GM12874 (cell line): ENCODE measurements around the gene ZBTB20.

Experiments
- TF ChIP-seq, protein P1 (sequence below): IDR thresholded peaks from 2 replicates; pipeline ENCODE4 v1.5.1; 2011; ENCODE audit warnings: low read depth, mild to moderate bottlenecking, control low read depth, low read length, moderate library complexity; ENCODE audit not compliant: insufficient read depth

Gene ZBTB20

DNA sequence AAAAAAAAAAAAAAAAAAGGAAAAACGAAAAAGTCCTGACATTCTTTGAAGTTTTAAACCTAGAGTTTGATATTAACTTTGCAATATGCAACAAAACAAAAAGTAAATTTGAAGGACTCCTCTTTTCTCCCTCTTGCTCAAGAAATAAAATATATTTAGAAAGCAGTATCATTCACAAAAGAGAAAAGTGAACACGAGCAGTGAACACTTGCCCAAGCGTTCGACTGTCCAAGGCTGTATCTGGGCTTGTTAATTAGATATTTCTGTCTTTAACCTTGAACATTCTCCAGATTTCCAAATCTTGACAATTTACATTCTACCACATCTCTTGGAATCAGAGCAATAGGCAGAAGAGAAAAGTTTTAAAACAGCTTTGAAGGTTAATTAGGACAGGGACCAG lies 495.5 kb downstream of the ZBTB20 start:
- TF ChIP-seq, protein P1, sequence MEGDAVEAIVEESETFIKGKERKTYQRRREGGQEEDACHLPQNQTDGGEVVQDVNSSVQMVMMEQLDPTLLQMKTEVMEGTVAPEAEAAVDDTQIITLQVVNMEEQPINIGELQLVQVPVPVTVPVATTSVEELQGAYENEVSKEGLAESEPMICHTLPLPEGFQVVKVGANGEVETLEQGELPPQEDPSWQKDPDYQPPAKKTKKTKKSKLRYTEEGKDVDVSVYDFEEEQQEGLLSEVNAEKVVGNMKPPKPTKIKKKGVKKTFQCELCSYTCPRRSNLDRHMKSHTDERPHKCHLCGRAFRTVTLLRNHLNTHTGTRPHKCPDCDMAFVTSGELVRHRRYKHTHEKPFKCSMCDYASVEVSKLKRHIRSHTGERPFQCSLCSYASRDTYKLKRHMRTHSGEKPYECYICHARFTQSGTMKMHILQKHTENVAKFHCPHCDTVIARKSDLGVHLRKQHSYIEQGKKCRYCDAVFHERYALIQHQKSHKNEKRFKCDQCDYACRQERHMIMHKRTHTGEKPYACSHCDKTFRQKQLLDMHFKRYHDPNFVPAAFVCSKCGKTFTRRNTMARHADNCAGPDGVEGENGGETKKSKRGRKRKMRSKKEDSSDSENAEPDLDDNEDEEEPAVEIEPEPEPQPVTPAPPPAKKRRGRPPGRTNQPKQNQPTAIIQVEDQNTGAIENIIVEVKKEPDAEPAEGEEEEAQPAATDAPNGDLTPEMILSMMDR: no peak

DNA sequence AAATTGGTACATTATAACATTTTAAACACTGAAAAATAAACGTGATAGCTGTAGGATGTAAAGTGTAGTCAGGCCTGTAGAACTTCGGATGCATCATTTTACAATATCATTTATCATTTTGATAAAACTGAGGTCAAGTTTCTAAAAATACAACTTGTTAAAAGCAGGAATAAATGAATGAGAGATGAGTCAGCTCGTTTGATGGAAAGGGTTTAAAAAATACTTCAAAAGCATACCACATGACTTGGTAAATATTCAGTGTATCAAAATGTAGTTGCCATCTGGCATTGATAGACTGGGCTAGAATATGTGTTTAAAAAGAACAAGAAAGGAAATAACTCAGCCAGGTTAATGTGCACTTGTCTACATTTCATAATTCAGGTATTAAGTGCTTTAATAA lies 496.3 kb downstream of the ZBTB20 start:
- TF ChIP-seq, protein P1: no peak

DNA sequence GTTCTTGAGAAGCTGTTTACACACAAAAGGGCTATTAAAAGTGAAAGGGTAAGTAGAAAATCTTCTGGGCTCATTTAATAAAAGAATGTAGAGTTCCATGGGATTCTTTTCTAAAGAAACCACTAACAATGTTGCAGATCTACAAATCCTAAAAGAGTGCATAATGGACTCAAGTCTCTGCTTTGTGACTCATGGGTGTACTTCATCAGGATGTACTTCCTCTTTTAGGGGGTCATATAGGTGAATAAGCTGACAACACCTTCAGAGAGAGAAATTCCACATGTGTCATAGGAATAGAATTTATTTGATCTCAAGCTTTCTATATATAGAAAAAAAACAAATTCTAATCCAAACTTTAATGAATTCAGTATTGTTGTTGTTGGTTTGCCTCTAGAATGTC lies 497.8 kb downstream of the ZBTB20 start:
- TF ChIP-seq, protein P1: no peak

DNA sequence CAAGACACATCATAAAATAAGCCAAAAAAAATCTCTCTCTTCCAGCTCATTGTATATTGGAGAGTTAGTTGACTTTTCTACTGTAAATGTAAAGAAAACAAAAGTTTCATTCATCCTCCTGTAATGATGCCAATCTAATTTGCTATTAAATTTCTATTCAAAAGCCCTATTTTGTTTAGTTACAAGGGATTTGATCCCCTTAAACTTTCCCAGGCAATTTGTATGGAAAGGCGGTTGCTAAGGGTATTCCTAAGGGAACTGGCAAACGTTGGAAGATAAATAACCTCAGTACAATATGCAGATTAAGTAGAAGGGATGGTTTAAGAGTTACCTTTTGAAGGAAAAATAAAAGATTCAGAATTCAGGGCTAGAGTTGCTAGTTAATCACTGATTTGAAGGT lies 500.6 kb downstream of the ZBTB20 start:
- TF ChIP-seq, protein P1: no peak

DNA sequence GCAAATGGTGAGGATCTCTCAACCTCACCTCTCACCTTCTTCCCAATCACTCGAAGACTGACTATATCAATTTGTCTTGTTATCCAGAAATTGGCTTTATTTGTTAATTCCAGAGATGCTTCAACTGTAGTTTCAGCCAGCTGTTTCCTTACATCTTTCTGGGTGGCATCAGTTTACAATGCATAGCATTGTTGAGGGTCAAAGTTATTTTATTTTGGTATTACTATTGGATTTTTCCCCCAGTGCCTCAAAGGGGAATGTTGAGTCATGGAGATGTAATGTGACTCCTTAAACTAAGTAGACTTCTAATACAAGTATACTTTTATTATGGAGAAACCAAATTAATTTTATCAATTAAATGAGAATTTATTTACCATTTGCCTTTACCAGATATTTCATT lies 501.7 kb downstream of the ZBTB20 start:
- TF ChIP-seq, protein P1: no peak

DNA sequence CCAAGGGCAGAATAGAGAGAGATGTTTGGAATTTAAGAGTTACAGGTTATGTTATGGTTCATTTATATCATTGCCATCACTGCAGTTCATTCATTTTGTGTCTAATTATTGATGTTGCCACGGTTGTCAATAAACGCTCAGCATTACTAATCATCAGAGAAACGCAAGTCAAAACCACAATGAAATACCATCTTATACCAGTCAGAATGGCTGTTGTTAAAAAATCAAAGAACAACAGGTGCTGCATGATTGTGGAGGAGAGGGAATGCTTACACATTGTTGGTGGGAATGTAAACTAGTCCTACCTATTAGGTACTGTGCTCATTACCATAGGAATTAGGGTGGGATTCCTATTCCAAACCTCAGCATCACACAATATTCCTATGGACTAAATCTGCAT lies 502.7 kb downstream of the ZBTB20 start:
- TF ChIP-seq, protein P1: no peak

DNA sequence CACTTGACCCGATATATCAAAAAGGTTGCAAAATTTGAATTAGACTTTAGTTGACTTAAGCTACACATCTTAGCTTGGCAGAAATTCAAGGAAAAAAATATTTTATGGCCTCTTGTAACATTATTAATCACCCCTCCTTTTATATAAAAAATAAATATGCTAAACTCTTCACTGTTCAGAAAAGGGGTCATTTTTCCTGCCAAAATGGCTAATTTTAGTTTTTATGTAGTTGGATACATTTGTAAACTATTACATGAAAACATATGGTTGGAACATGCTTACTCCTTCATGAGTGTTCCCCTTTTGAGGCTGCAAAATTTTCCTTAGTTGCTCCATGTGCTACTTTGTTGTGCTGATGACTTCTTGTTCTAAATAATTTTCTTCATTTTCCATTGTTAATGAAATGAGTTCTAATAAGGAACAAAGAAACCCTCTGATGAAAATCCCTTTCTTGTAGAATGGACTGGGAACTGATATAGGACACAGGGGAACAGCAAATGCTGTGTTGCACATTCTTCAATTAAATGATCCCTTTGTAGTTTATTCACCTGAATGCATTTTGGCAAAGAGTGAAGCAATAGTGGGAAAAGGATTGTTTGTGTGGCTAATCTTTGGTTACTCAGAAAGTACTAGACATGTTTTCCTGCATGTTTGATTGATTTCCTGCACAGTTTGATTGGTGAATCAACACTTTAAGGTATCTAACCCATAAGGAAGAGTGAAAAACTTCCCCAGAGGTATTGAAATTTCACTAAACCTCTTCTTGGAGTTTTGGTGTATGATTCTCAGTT lies 503.9 kb downstream of the ZBTB20 start:
- TF ChIP-seq, protein P1: no peak
